GM19397 (cell line): ENCODE measurements around the gene RASA1.
"Not testable (repeated sequence)": the region's sequence is repeated elsewhere in the genome, so short reads cannot be mapped to it uniquely, and the experiment has no call there.

Experiments
- ATAC-seq: cut with Tn5 transposase; IDR thresholded peaks from one replicate; pipeline ENCODE4 v1.9.1; 2021; ENCODE audit warnings: mild to moderate bottlenecking, moderate library complexity; ENCODE audit not compliant: unreplicated experiment

RASA1 gene

GRCh38 chr5:87278590-87279100 lies 11.0 kb downstream of the RASA1 start:
- no peak for ATAC-seq

- ATAC-seq, result no peak
These were observed 14.6 kb downstream of the RASA1 start for GRCh38 chr5:87282269-87282668.

- ATAC-seq, result not testable (repeated sequence)
These were observed 19.6 kb downstream of the RASA1 start for GRCh38 chr5:87287266-87287665.

GRCh38 chr5:87298692-87299362 lies 31.1 kb downstream of the RASA1 start:
- no peak for ATAC-seq

GRCh38 chr5:87300176-87300575 lies 32.5 kb downstream of the RASA1 start:
- ATAC-seq, result no peak

- no peak for ATAC-seq
These were observed 33.1 kb downstream of the RASA1 start for GRCh38 chr5:87300744-87301143.

- ATAC-seq, result no peak
These were observed 34.4 kb downstream of the RASA1 start for GRCh38 chr5:87302061-87302460.

- no peak for ATAC-seq
These were observed 35.6 kb downstream of the RASA1 start for GRCh38 chr5:87303324-87303723.

- not testable (repeated sequence) for ATAC-seq
These were observed 38.4 kb downstream of the RASA1 start for GRCh38 chr5:87306090-87306489.

- ATAC-seq, result peak; percentile 97
These were observed 40.2 kb downstream of the RASA1 start for GRCh38 chr5:87307796-87308423.

- no peak for ATAC-seq
These were observed 44.0 kb downstream of the RASA1 start for GRCh38 chr5:87311405-87312279.

GRCh38 chr5:87313216-87313615 lies 45.5 kb downstream of the RASA1 start:
- ATAC-seq, result no peak

GRCh38 chr5:87319469-87319868 lies 51.8 kb downstream of the RASA1 start:
- no peak for ATAC-seq

GRCh38 chr5:87321605-87322004 lies 53.9 kb downstream of the RASA1 start:
- ATAC-seq, result no peak

GRCh38 chr5:87322381-87322780 lies 54.7 kb downstream of the RASA1 start:
- ATAC-seq, result no peak

GRCh38 chr5:87327998-87328397 lies 60.3 kb downstream of the RASA1 start:
- ATAC-seq, result no peak

GRCh38 chr5:87329114-87329513 lies 61.4 kb downstream of the RASA1 start:
- no peak for ATAC-seq

- no peak for ATAC-seq
These were observed 72.3 kb downstream of the RASA1 start for GRCh38 chr5:87339986-87340385.

GRCh38 chr5:87340716-87341115 lies 73.0 kb downstream of the RASA1 start:
- peak; percentile 99 for ATAC-seq

- ATAC-seq, result no peak
These were observed 79.6 kb downstream of the RASA1 start for GRCh38 chr5:87347272-87347671.

GRCh38 chr5:87347841-87348240 lies 80.2 kb downstream of the RASA1 start:
- no peak for ATAC-seq

GRCh38 chr5:87354496-87354895 lies 86.8 kb downstream of the RASA1 start:
- peak; percentile 92 for ATAC-seq
